Neural crest cell (in vitro differentiated cells): ENCODE measurements around the gene LTBP1. TPM values are rescaled to one million over a fixed set of nuclear protein-coding genes. Genes with fewer than 3 reads are reported as not detected.

Experiments used
- DNase-seq: peaks from one replicate; pipeline ENCODE4 v3.0.0; 2021; ENCODE audit warnings: low read depth, mixed read lengths, low spot score
- H3K27ac Mint-ChIP-seq: one replicate; pipeline ENCODE4 v1.8.0; 2021; ENCODE audit warnings: mild to moderate bottlenecking, mixed read lengths; ENCODE audit not compliant: unreplicated experiment
- H3K27me3 Mint-ChIP-seq: 2 replicates; pipeline ENCODE4 v1.8.0; 2021; ENCODE audit warnings: low read depth, mild to moderate bottlenecking, mixed read lengths
- H3K36me3 Mint-ChIP-seq: 2 replicates; pipeline ENCODE4 v1.8.0; 2021; ENCODE audit warnings: low read depth, mild to moderate bottlenecking, mixed read lengths
- H3K4me1 Mint-ChIP-seq: 2 replicates; pipeline ENCODE4 v1.8.0; 2021; ENCODE audit warnings: mixed read lengths
- H3K4me3 Mint-ChIP-seq: one replicate; pipeline ENCODE4 v1.8.0; 2021; ENCODE audit warnings: mild to moderate bottlenecking, mixed read lengths
- H3K9me3 Mint-ChIP-seq: 2 replicates; pipeline ENCODE4 v1.8.0; 2021; ENCODE audit warnings: mixed read lengths
- CTCF ChIP-seq: fragments of 200-600 bp; sonication (generic); conservative IDR thresholded peaks from 2 replicates; pipeline ENCODE4 v1.5.0; 2021; ENCODE audit warnings: antibody characterized with exemption, mild to moderate bottlenecking
- total RNA-seq: library from RNA; stranded (reverse); gene quantifications from 2 replicates; pipeline ENCODE4 v1.2.1, GENCODE V29; 2021

The LTBP1 gene
- total RNA-seq, 1 donor from 2014 or later = 30.2 TPM

DNA sequence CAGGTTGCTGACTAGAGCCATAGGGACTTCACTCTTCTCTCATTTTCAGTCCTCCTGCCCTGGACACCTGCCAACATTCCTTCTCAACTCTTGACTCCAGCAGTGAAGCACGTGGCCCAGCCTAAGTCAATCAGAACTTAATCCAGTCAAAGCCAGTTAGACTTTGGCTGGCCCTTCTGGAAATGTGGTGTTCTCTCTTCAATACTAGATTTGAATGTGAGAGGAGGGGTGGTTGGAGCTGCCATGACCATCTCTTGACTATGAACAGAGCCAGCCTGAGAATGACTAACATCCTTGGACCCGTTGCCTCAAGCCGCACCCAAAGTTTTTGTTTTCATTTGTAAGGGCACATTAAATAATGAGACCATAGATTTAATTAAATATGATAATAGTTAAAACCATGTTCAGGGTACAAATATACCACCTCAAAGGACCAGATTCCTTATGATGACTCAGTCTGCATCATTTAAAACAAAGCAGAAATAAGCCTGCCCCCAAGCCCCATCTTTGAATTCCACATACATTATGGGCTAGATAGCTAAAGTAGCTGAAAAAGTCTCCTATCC lies 480.0 kb downstream of the LTBP1 start:
- Mint-ChIP-seq H3K27ac (no peak overlapping the region), H3K4me1 (no peaks in the 10 kb centered on the region), H3K9me3 (peaks cover 3% of the 10 kb centered on the region), H3K36me3 (no peaks in the 10 kb centered on the region), H3K27me3 (no peaks in the 10 kb centered on the region), H3K4me3 (no peak overlapping the region)
- no peak for DNase-seq
- TF ChIP-seq CTCF = no peak

DNA sequence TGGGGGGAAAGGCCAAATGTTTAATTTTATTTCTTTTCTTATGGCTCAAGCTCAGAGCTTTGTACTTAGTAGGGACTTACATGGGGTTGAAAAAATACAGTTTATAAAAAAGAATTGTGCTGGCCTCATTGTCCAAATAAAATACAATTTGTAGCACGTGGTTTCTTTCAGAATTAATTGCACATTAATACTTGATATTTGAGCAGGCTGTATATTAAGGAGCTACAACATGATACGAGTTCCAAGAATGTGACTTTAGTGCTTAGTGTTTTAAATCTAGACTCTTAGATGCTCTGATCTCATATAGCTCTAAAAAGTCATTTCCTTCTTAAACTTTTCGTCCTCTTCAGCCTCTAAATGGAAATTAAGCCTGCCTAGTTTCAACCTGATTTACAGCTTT lies 483.3 kb downstream of the LTBP1 start:
- H3K9me3 Mint-ChIP-seq = peaks cover 7% of the 10 kb centered on the region
- no peaks in the 10 kb centered on the region for H3K27me3 Mint-ChIP-seq
- H3K36me3 Mint-ChIP-seq = no peaks in the 10 kb centered on the region
- DNase-seq = no peak
- no peak overlapping the region for H3K4me3 Mint-ChIP-seq
- no peak for TF ChIP-seq CTCF
- peaks cover 10% of the 10 kb centered on the region for H3K4me1 Mint-ChIP-seq
- no peak overlapping the region for H3K27ac Mint-ChIP-seq

- no peak for TF ChIP-seq CTCF
- H3K27me3 Mint-ChIP-seq = no peaks in the 10 kb centered on the region
- no peak overlapping the region for H3K4me3 Mint-ChIP-seq
- H3K27ac Mint-ChIP-seq = no peak overlapping the region
- peaks cover 10% of the 10 kb centered on the region for H3K4me1 Mint-ChIP-seq
- H3K36me3 Mint-ChIP-seq = no peaks in the 10 kb centered on the region
- DNase-seq = no peak
- peaks cover 6% of the 10 kb centered on the region for H3K9me3 Mint-ChIP-seq
Observed at GRCh38 chr2:33430856-33431255, 484.1 kb downstream of the LTBP1 start.

GRCh38 chr2:33432871-33433270 lies 486.1 kb downstream of the LTBP1 start:
- Mint-ChIP-seq H3K27me3 (no peaks in the 10 kb centered on the region), H3K4me1 (peaks cover 10% of the 10 kb centered on the region), H3K9me3 (peaks cover 6% of the 10 kb centered on the region), H3K27ac (no peak overlapping the region), H3K4me3 (no peak overlapping the region), H3K36me3 (no peaks in the 10 kb centered on the region)
- no peak for DNase-seq
- no peak for TF ChIP-seq CTCF

DNA sequence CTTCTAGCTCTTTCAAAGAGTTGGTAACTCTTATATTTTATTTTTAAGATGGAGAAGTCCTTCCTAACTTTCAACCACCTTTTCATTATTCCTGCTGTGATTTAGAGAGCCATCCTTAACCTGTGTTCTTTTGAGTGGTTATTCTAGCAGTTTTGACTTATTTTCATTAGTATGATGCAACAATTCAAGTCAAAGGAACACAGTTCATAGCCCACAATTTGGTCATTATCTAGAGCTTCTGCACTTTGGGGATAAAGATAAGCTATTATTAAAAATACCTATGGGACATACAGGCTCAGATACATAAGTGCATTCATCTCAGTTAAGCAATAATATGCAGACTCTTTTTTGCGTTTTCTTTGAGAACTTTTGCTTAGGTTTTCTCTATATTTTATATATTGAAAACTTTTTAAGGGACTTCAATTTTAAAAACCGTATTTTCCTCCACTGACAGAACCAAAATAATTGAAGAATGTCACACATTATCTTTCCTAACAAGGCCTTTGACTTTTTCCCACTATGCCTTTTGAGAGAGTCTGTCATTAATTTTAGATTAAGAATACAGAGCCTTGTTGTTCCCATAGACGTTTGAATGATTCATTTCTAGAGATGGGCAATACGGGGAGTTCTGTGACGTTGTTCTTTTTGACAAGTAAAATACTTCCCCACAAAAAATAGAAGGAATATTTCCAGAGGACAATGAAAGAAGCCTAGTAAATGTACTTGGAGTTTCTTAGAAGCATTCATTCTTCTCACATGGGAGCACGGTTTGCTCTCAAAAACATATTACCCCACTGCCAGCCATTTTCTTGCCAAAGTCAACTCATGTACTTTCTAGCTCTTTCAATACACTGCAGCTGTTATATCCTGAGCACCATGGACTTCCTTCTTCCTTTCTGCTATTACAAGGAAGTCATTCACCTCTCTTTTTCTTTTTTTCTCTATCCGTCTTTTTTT lies 486.8 kb downstream of the LTBP1 start:
- no peak for TF ChIP-seq CTCF

More for the DNA sequence above, 486.8 kb downstream of the LTBP1 start:
- H3K4me3 Mint-ChIP-seq = no peak overlapping the region
- H3K27ac Mint-ChIP-seq = no peak overlapping the region
- peaks cover 6% of the 10 kb centered on the region for H3K9me3 Mint-ChIP-seq
- DNase-seq = no peak
- no peaks in the 10 kb centered on the region for H3K36me3 Mint-ChIP-seq
- H3K27me3 Mint-ChIP-seq = no peaks in the 10 kb centered on the region
- peaks cover 10% of the 10 kb centered on the region for H3K4me1 Mint-ChIP-seq
